Astrocyte (in vitro differentiated cells and primary cell): ENCODE measurements around the gene LRCH1. TPM values are rescaled to one million over a fixed set of nuclear protein-coding genes. Genes with fewer than 3 reads are reported as not detected.

Experiments used
- DNase-seq: peaks from one replicate; pipeline ENCODE4 v3.0.0-alpha.2; 2010; ENCODE audit warnings: low read depth
- FAIRE-seq: peaks from 2 replicates; lab custom pipeline; 2011; peaks lifted over from hg19 to GRCh38; lab: Jason Lieb, UNC
- H2AFZ ChIP-seq: 2 replicates; pipeline ENCODE4 v1.6.0; 2012; ENCODE audit warnings: low read depth, low read length, inconsistent platforms
- H3K27ac ChIP-seq: 2 replicates; pipeline ENCODE4 v1.5.1; 2011; ENCODE audit warnings: low read depth, low read length, inconsistent platforms
- H3K27me3 ChIP-seq: 2 replicates; pipeline ENCODE4 v1.6.0; 2011; ENCODE audit warnings: low read length, inconsistent platforms; ENCODE audit not compliant: insufficient read depth
- H3K36me3 ChIP-seq: 2 replicates; pipeline ENCODE4 v1.5.1; 2011; ENCODE audit warnings: low read length, inconsistent platforms; ENCODE audit not compliant: insufficient read depth
- H3K4me1 ChIP-seq: 2 replicates; pipeline ENCODE4 v1.5.1; 2011; ENCODE audit warnings: low read length, inconsistent platforms; ENCODE audit not compliant: insufficient read depth
- H3K4me2 ChIP-seq: 2 replicates; pipeline ENCODE4 v1.6.0; 2012; ENCODE audit warnings: low read length, inconsistent platforms
- H3K4me3 ChIP-seq: 2 replicates; pipeline ENCODE4 v1.5.1; 2011; ENCODE audit warnings: low read depth, mild to moderate bottlenecking, low read length, inconsistent platforms; ENCODE audit not compliant: insufficient read depth
- H3K79me2 ChIP-seq: 2 replicates; pipeline ENCODE4 v1.6.0; 2012; ENCODE audit warnings: mild to moderate bottlenecking, low read length, inconsistent platforms; ENCODE audit not compliant: insufficient read depth
- H3K9ac ChIP-seq: 2 replicates; pipeline ENCODE4 v1.6.0; 2012; ENCODE audit warnings: mild to moderate bottlenecking, low read length, inconsistent platforms
- H3K9me3 ChIP-seq: 2 replicates; pipeline ENCODE4 v1.5.1; 2012; ENCODE audit warnings: low read depth, mild to moderate bottlenecking, low read length, inconsistent platforms; ENCODE audit not compliant: insufficient read depth
- H4K20me1 ChIP-seq: 2 replicates; pipeline ENCODE4 v1.6.0; 2012; ENCODE audit warnings: low read length, inconsistent platforms; ENCODE audit not compliant: insufficient read depth
- H3K27ac Mint-ChIP-seq: one replicate; pipeline ENCODE4 v1.8.0; 2021; ENCODE audit warnings: mild to moderate bottlenecking, mixed read lengths; ENCODE audit not compliant: unreplicated experiment
- H3K27me3 Mint-ChIP-seq: one replicate; pipeline ENCODE4 v1.8.0; 2021; ENCODE audit warnings: low read depth, mixed read lengths; ENCODE audit not compliant: unreplicated experiment
- H3K36me3 Mint-ChIP-seq: one replicate; pipeline ENCODE4 v1.8.0; 2021; ENCODE audit warnings: low read depth, mixed read lengths; ENCODE audit not compliant: unreplicated experiment
- H3K4me1 Mint-ChIP-seq: one replicate; pipeline ENCODE4 v1.8.0; 2021; ENCODE audit warnings: low read depth, mixed read lengths; ENCODE audit not compliant: unreplicated experiment
- H3K4me3 Mint-ChIP-seq: one replicate; pipeline ENCODE4 v1.8.0; 2021; ENCODE audit warnings: mild to moderate bottlenecking, moderate library complexity, mixed read lengths; ENCODE audit not compliant: unreplicated experiment
- H3K9me3 Mint-ChIP-seq: one replicate; pipeline ENCODE4 v1.8.0; 2021; ENCODE audit warnings: mild to moderate bottlenecking, mixed read lengths; ENCODE audit not compliant: unreplicated experiment
- EZH2 ChIP-seq: IDR thresholded peaks from 2 replicates; pipeline ENCODE4 v1.6.1; 2012; ENCODE audit warnings: mild to moderate bottlenecking, low read length, inconsistent platforms; ENCODE audit not compliant: insufficient read depth
- total RNA-seq: library from RNA; stranded (reverse); gene quantifications from 2 replicates; pipeline ENCODE4 v1.2.1, GENCODE V29; 2021
- TF ChIP-seq, protein P1 (sequence below): IDR thresholded peaks from 2 replicates; pipeline ENCODE4 v1.5.1; 2011; ENCODE audit warnings: low read depth, mild to moderate bottlenecking, inconsistent platforms, low read length, moderate library complexity; ENCODE audit not compliant: insufficient read depth

LRCH1 gene
- total RNA-seq, 1 donor from 2014 or later, result 17.7 TPM

- TF ChIP-seq, protein P1, sequence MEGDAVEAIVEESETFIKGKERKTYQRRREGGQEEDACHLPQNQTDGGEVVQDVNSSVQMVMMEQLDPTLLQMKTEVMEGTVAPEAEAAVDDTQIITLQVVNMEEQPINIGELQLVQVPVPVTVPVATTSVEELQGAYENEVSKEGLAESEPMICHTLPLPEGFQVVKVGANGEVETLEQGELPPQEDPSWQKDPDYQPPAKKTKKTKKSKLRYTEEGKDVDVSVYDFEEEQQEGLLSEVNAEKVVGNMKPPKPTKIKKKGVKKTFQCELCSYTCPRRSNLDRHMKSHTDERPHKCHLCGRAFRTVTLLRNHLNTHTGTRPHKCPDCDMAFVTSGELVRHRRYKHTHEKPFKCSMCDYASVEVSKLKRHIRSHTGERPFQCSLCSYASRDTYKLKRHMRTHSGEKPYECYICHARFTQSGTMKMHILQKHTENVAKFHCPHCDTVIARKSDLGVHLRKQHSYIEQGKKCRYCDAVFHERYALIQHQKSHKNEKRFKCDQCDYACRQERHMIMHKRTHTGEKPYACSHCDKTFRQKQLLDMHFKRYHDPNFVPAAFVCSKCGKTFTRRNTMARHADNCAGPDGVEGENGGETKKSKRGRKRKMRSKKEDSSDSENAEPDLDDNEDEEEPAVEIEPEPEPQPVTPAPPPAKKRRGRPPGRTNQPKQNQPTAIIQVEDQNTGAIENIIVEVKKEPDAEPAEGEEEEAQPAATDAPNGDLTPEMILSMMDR, result no peak
- no peak for TF ChIP-seq EZH2
- Histone ChIP-seq H4K20me1 (peaks cover 11% of the 10 kb centered on the region), H3K9me3 (no peaks in the 10 kb centered on the region), H3K27me3 (no peaks in the 10 kb centered on the region), H3K4me1 (peaks cover 20% of the 10 kb centered on the region), H3K4me3 (no peak overlapping the region), H3K4me2 (no peak overlapping the region), H3K36me3 (no peaks in the 10 kb centered on the region), H3K9ac (no peak overlapping the region), H3K27ac (no peak overlapping the region), H2AFZ (no peak overlapping the region), H3K79me2 (peaks cover 27% of the 10 kb centered on the region)
- H3K4me1 Mint-ChIP-seq, result peaks cover 19% of the 10 kb centered on the region
- peaks cover 4% of the 10 kb centered on the region for H3K27me3 Mint-ChIP-seq
- no peak overlapping the region for H3K27ac Mint-ChIP-seq
- no peak overlapping the region for H3K4me3 Mint-ChIP-seq
- no peaks in the 10 kb centered on the region for H3K9me3 Mint-ChIP-seq
- H3K36me3 Mint-ChIP-seq, result no peaks in the 10 kb centered on the region
- DNase-seq (no peak), FAIRE-seq (no peak)
Observed at GRCh38 chr13:46550822-46551221, 2.1 kb upstream of the LRCH1 start.

DNA sequence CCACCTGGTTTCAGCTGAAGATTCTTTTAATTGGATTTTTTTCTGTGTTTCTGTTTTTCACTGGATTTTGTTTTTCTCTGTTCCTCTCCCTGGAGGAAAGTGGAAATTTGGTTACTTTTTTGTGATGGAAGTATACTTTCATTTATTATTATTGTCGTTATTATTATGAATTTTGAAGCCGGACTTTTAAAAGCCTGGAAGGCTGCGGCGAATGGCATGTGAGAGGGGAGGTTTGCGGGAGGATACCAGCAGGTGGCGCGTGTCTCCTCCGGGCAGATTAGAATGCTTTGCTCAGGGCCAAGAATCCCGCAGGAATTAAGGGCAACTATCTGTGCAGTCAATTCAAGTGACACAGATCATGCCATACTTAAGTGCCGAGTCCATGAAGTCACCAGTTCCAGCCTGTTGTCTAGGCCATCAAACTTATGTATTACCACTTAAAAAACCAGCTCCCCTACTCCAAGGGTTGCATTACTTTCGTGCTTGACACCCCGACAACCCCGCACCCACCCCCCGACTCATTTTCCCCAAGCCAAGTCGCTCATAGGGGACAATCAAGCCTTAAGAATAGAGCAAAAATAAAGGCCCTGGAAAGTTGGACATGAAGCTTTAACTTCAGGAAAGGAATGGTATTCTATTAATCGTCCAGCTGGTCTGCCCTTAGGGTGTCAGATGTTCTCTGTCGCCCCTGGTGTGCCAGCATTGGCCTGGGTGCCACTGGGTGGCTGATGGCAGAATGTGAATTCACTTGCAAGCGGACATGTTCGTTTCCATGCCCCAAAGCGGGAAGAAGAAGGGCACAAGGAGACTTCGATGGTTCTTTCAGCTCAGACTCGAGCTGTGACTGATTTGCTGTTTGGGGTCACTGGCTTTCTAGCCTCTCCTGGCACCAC lies 1.3 kb upstream of the LRCH1 start:
- Histone ChIP-seq H3K27me3 (no peaks in the 10 kb centered on the region), H3K9me3 (no peaks in the 10 kb centered on the region), H2AFZ (peak overlapping the region; percentile 84), H3K4me2 (peak overlapping the region; percentile 98), H3K27ac (no peak overlapping the region), H3K79me2 (peaks cover 35% of the 10 kb centered on the region), H4K20me1 (peaks cover 20% of the 10 kb centered on the region), H3K9ac (peak overlapping the region; percentile 89), H3K36me3 (no peaks in the 10 kb centered on the region), H3K4me1 (peaks cover 20% of the 10 kb centered on the region), H3K4me3 (peak overlapping the region; percentile 70)
- Mint-ChIP-seq H3K9me3 (no peaks in the 10 kb centered on the region), H3K4me3 (peak overlapping the region; percentile 95), H3K27ac (peak overlapping the region; percentile 91), H3K4me1 (peaks cover 19% of the 10 kb centered on the region), H3K36me3 (no peaks in the 10 kb centered on the region), H3K27me3 (no peaks in the 10 kb centered on the region)
- FAIRE-seq (no peak), DNase-seq (peak; percentile 54)
- TF ChIP-seq, protein P1, result peak; percentile 80
- no peak for TF ChIP-seq EZH2

DNA sequence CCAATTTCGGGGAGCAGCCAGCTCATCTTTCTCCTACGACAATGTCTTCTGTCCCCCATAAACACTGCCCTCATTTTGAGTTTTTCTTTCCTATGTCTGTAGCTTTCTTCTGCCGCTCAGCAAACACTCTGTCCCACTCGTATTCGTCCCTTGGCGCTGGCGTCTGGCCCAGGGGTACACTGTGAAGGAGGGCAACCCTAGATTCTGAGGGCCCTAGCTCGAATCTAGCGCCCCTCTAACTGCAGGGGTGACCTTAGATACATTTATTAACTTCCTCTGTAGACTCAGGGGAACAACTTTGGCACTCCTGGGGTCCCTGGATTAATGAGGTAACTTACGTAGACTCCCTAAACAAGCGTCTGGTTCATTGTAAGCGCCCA lies 677 bp upstream of the LRCH1 start:
- Histone ChIP-seq H3K79me2 (peaks cover 42% of the 10 kb centered on the region), H3K4me1 (peaks cover 20% of the 10 kb centered on the region), H3K36me3 (no peaks in the 10 kb centered on the region), H3K9ac (peak overlapping the region; percentile 89), H3K4me3 (peak overlapping the region; percentile 70), H4K20me1 (peaks cover 26% of the 10 kb centered on the region), H2AFZ (peak overlapping the region; percentile 84), H3K4me2 (peak overlapping the region; percentile 98), H3K9me3 (no peaks in the 10 kb centered on the region), H3K27ac (peak overlapping the region; percentile 60), H3K27me3 (no peaks in the 10 kb centered on the region)
- H3K4me1 Mint-ChIP-seq, result peaks cover 19% of the 10 kb centered on the region
- H3K4me3 Mint-ChIP-seq, result peak overlapping the region; percentile 95
- TF ChIP-seq EZH2, result no peak
- TF ChIP-seq, protein P1, result no peak
- peak overlapping the region; percentile 91 for H3K27ac Mint-ChIP-seq
- FAIRE-seq (no peak), DNase-seq (no peak)
- no peaks in the 10 kb centered on the region for H3K36me3 Mint-ChIP-seq
- H3K9me3 Mint-ChIP-seq, result no peaks in the 10 kb centered on the region
- no peaks in the 10 kb centered on the region for H3K27me3 Mint-ChIP-seq
